Progenitor cell of endocrine pancreas (in vitro differentiated cells): ENCODE data around the gene ASCL3. TPM values are rescaled to one million over a fixed set of nuclear protein-coding genes. Genes with fewer than 3 reads are reported as not detected.

Experiments
- DNase-seq: peaks from one replicate; pipeline ENCODE4 v3.0.0; 2021; ENCODE audit warnings: low spot score; ENCODE audit not compliant: unreplicated experiment
- H3K27ac Mint-ChIP-seq: 2 replicates; pipeline ENCODE4 v1.8.0; 2021; ENCODE audit warnings: mild to moderate bottlenecking, moderate library complexity, mixed read lengths
- H3K27me3 Mint-ChIP-seq: 2 replicates; pipeline ENCODE4 v1.8.0; 2021; ENCODE audit warnings: mixed read lengths
- H3K36me3 Mint-ChIP-seq: 2 replicates; pipeline ENCODE4 v1.8.0; 2022; ENCODE audit warnings: mixed read lengths; ENCODE audit not compliant: insufficient read depth
- H3K4me1 Mint-ChIP-seq: 2 replicates; pipeline ENCODE4 v1.8.0; 2021; ENCODE audit warnings: low read depth, mixed read lengths
- H3K4me3 Mint-ChIP-seq: 2 replicates; pipeline ENCODE4 v1.8.0; 2021; ENCODE audit warnings: low read depth, mild to moderate bottlenecking, moderate library complexity, mixed read lengths
- H3K9me3 Mint-ChIP-seq: 2 replicates; pipeline ENCODE4 v1.8.0; 2021; ENCODE audit warnings: low read depth, mixed read lengths
- total RNA-seq: library from RNA; stranded (reverse); gene quantifications from 2 replicates; pipeline ENCODE4 v1.2.1, GENCODE V29; 2021
- TF ChIP-seq, protein P1 (sequence below): fragments of 200-600 bp; sonication (generic); IDR thresholded peaks from one replicate; pipeline ENCODE4 v1.5.0; 2021; ENCODE audit warnings: antibody characterized with exemption, mild to moderate bottlenecking; ENCODE audit not compliant: unreplicated experiment

Gene ASCL3
- total RNA-seq, 1 donor from 2014 or later = not detected

DNA sequence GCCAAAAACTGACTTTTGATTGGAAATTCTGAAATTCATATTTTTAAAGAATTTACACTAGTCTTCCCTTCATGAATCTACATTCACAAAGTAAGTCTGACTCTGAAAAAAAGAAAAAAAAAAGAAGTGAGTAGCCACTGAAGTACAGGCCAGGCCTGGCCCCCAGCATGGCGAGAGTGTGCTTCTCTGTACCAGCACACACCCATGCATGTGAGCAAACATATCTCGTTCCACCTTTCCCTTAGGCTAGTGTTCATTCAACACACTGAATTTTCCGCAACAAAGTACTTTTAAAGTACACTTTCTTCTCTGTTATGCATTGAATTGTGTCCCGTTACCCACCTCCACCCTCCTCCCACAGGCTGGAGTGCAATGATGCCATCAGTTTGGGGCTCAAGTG, 14.6 kb downstream of the ASCL3 start:
- Mint-ChIP-seq H3K4me3 (no peak overlapping the region), H3K27me3 (no peaks in the 10 kb centered on the region), H3K4me1 (no peaks in the 10 kb centered on the region), H3K9me3 (no peaks in the 10 kb centered on the region), H3K36me3 (no peaks in the 10 kb centered on the region), H3K27ac (no peak overlapping the region)
- TF ChIP-seq, protein P1, sequence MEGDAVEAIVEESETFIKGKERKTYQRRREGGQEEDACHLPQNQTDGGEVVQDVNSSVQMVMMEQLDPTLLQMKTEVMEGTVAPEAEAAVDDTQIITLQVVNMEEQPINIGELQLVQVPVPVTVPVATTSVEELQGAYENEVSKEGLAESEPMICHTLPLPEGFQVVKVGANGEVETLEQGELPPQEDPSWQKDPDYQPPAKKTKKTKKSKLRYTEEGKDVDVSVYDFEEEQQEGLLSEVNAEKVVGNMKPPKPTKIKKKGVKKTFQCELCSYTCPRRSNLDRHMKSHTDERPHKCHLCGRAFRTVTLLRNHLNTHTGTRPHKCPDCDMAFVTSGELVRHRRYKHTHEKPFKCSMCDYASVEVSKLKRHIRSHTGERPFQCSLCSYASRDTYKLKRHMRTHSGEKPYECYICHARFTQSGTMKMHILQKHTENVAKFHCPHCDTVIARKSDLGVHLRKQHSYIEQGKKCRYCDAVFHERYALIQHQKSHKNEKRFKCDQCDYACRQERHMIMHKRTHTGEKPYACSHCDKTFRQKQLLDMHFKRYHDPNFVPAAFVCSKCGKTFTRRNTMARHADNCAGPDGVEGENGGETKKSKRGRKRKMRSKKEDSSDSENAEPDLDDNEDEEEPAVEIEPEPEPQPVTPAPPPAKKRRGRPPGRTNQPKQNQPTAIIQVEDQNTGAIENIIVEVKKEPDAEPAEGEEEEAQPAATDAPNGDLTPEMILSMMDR = no peak
- DNase-seq = no peak

DNA sequence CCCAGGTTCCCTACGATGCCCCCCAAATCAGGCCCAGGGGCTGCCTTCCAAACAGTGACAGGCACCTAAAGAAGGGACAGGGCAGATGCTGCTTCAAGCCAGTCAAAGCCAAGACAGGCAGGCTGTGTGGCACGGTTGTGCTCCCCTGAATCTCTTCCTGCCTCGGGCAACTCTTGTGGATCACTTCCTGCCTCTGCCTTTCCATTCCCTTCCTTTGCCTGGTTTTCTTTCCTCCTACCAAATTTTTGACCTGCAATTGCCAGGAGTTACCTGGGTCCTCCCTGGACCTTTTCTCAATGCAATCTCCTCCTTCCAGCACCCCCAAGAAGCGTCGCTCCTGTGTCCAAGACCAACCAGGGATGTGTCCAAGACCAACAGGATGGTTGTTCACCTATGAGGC, 15.6 kb downstream of the ASCL3 start:
- TF ChIP-seq, protein P1 = no peak
- Mint-ChIP-seq H3K36me3 (peaks cover 3% of the 10 kb centered on the region), H3K27ac (no peak overlapping the region), H3K27me3 (no peaks in the 10 kb centered on the region), H3K9me3 (no peaks in the 10 kb centered on the region), H3K4me1 (no peaks in the 10 kb centered on the region), H3K4me3 (no peak overlapping the region)
- DNase-seq = no peak

DNA sequence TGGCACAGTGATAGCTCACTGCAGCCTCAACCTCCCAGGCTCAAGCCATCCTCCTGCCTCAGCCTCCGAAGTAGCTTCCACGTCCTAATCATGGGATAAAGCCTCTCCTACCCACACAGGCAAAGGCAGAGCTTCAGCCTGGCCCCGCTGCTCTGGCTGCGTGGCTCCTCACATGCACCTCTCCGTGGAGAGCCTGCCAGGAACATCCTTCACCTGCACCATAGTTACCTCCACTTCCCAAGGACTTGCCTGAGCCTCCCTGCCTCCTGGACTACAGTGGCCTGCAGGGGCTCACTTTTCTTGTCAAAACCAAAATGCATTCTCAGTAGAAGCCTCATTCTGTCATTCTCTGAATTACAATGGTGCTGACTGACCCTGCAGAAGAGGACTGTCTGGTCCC, 16.6 kb downstream of the ASCL3 start:
- Mint-ChIP-seq H3K4me3 (no peak overlapping the region), H3K9me3 (no peaks in the 10 kb centered on the region), H3K27ac (no peak overlapping the region), H3K36me3 (peaks cover 4% of the 10 kb centered on the region), H3K4me1 (no peaks in the 10 kb centered on the region), H3K27me3 (no peaks in the 10 kb centered on the region)
- no peak for DNase-seq
- TF ChIP-seq, protein P1 = no peak

DNA sequence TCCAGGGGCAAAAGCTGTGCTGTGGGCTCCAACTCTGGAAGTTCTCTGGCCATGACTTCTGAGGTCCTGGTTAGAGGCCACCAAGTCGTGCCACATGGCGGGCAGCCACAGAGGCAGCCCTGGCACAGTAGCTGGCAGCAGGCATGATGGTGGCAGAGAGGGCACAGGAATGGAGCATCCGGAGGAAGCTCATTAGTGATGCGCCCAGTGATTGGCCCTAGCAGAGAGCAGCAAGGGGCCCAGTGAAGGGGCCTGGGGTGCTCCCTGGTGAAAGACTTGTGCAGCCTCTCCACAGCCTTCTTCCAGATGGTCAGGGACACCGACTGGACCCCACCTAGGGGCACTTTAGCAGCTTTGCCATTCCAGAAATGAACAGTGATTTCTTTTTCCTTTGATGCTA, 17.1 kb downstream of the ASCL3 start:
- no peaks in the 10 kb centered on the region for H3K27me3 Mint-ChIP-seq
- no peak overlapping the region for H3K4me3 Mint-ChIP-seq
- H3K27ac Mint-ChIP-seq = no peak overlapping the region
- peaks cover 4% of the 10 kb centered on the region for H3K36me3 Mint-ChIP-seq
- TF ChIP-seq, protein P1 = no peak
- no peak for DNase-seq
- no peaks in the 10 kb centered on the region for H3K9me3 Mint-ChIP-seq
- H3K4me1 Mint-ChIP-seq = no peaks in the 10 kb centered on the region

DNA sequence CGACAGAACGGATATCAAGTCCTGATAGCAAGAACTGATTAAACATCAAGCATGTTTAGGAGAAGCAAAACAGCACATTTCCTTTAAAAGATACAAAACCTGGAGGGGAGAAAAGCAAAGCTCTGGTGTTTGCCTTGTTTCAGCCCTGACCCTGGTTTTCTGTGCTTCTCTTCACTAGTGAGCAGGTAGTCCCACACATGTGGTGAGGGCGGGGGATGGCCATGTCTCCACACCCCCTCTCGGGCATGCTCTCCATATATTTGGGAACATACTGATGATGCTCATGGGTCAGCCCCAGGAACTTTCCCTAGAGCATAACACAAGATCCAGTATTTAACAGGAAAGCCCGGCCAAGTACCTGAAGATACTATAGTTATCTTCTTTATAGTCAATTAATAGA, 20.1 kb downstream of the ASCL3 start:
- TF ChIP-seq, protein P1 = no peak
- Mint-ChIP-seq H3K36me3 (peaks cover 7% of the 10 kb centered on the region), H3K4me1 (no peaks in the 10 kb centered on the region), H3K27me3 (no peaks in the 10 kb centered on the region), H3K9me3 (no peaks in the 10 kb centered on the region), H3K4me3 (no peak overlapping the region), H3K27ac (no peak overlapping the region)
- DNase-seq = no peak
